ENCODE measurements around the gene CCL28. TPM values are rescaled to one million over a fixed set of nuclear protein-coding genes. Genes with fewer than 3 reads are reported as not detected.
A peak's percentile ranks its signal among the peaks of the same experiment; 100 is the strongest.

CCL28 gene
- polyA plus RNA-seq, 2 of the 4 experiments (the other 2 are of a cell fraction), result 0.15 to 0.39 TPM

GRCh38 chr5:43386960-43387362 lies 25.2 kb downstream of the CCL28 start:
- ATAC-seq (no peak), DNase-seq (ENCODE audit: low read depth in 1 of 2, low spot score in 1 of 2) (no peak), FAIRE-seq (no peak)
- no peaks in the 10 kb centered on the region for H3K9me3 ChIP-seq
- H3K27ac ChIP-seq, result no peak overlapping the region
- ChIA-PET POLR2A (interaction anchor here (1.2 kb wide), 1 partner anchor 97 kb away, joined by 6 read pairs; the partner anchor contains the start of gene TMEM267), CTCF (interaction anchor here (0.8 to 4.8 kb wide), 3 partner anchors 13 to 160 kb away, joined by 4 to 41 read pairs (median 4); partner anchors contain the start of gene TMEM267)
- H3K4me1 ChIP-seq, result peaks cover 8% of the 10 kb centered on the region; the same call in 1 of the 3 replicates
- no peak for TF ChIP-seq CBX2 (IDR thresholded peaks at IDR 0.05; ENCODE audit: borderline replicate concordance, low read depth)
- no peak for TF ChIP-seq HMGXB4 (CRISPR knock-in tag; IDR thresholded peaks at IDR 0.05; ENCODE audit: borderline replicate concordance)
- no peak for TF ChIP-seq ZNF302 (CRISPR knock-in tag; IDR thresholded peaks at IDR 0.05)
- TF ChIP-seq ATOH8 (CRISPR knock-in tag; IDR thresholded peaks at IDR 0.05; ENCODE audit: low read depth), result no peak
- no peak for TF ChIP-seq CBX8 (IDR thresholded peaks at IDR 0.05)
- no peak for TF ChIP-seq POLR2A (IDR thresholded peaks at IDR 0.05; ENCODE audit: low read length)
- no peak for TF ChIP-seq MYC (IDR thresholded peaks at IDR 0.05; ENCODE audit: borderline replicate concordance, low read length)
- no peak for TF ChIP-seq CHD4 (IDR thresholded peaks at IDR 0.05; ENCODE audit: borderline replicate concordance)
- H3K4me2 ChIP-seq, result no peak overlapping the region
- 63% methylated on average over 3 of the region's 3 CpGs for WGBS (ENCODE audit: missing lambda C conversion rate)
- no peak overlapping the region for H3K4me3 ChIP-seq

GRCh38 chr5:43376496-43377140 lies 35.6 kb downstream of the CCL28 start:
- ATAC-seq, result no peak
- POLR2A ChIA-PET, result no interaction called here
- Histone ChIP-seq H3K4me1 (no peaks in the 10 kb centered on the region), H3K4me2 (no peak overlapping the region), H3K4me3 (no peak overlapping the region), H3K9me3 (no peaks in the 10 kb centered on the region; the same call in 2 of the 3 replicates), H3K27ac (no peak overlapping the region)
- DNase-seq (ENCODE audit: low read depth in 1 of 2, low spot score in 1 of 2), result no peak
- 64% methylated on average over 1 of the region's 1 CpG for WGBS (ENCODE audit: missing lambda C conversion rate)
- FAIRE-seq, result no peak
- CTCF ChIA-PET, result interaction anchor here (1.0 to 1.9 kb wide), 2 partner anchors 12 to 13 kb away, joined by 4 to 8 read pairs; no protein-coding TSS in a partner anchor
- TF ChIP-seq CBX8 (IDR thresholded peaks at IDR 0.05), result no peak
- peak; percentile 18 for TF ChIP-seq MAFK (IDR thresholded peaks at IDR 0.05; ENCODE audit: partially characterized antibody)
- TF ChIP-seq CHD4 (IDR thresholded peaks at IDR 0.05; ENCODE audit: borderline replicate concordance), result no peak
- no peak for TF ChIP-seq HOXA7 (CRISPR knock-in tag; IDR thresholded peaks at IDR 0.05)
- no peak for TF ChIP-seq RAD21 (conservative IDR thresholded peaks at IDR 0.05 in 1 of 2, IDR thresholded peaks at IDR 0.05 in 1 of 2)

GRCh38 chr5:43371821-43372220 lies 40.4 kb downstream of the CCL28 start:
- FAIRE-seq, result no peak
- Histone ChIP-seq H3K27ac (no peak overlapping the region), H3K4me2 (no peak overlapping the region), H3K9me3 (no peaks in the 10 kb centered on the region; the same call in 2 of the 3 replicates), H3K4me3 (no peak overlapping the region), H3K4me1 (no peaks in the 10 kb centered on the region)
- no peak for ATAC-seq
- ChIA-PET POLR2A (no interaction called here), CTCF (interaction anchor here (0.8 kb wide), 1 partner anchor 12 kb away, joined by 5 read pairs; no protein-coding TSS in a partner anchor)
- TF ChIP-seq NPAS2 (CRISPR knock-in tag; IDR thresholded peaks at IDR 0.05; ENCODE audit: borderline replicate concordance) (no peak), ZC3H11A (IDR thresholded peaks at IDR 0.05) (no peak), CEBPB (IDR thresholded peaks at IDR 0.05) (no peak), PBX3 (IDR thresholded peaks at IDR 0.05) (no peak)
- no peak for DNase-seq (ENCODE audit: low read depth in 1 of 2, low spot score in 1 of 2)
